ENCODE measurements around the gene ZNF441.

DNA sequence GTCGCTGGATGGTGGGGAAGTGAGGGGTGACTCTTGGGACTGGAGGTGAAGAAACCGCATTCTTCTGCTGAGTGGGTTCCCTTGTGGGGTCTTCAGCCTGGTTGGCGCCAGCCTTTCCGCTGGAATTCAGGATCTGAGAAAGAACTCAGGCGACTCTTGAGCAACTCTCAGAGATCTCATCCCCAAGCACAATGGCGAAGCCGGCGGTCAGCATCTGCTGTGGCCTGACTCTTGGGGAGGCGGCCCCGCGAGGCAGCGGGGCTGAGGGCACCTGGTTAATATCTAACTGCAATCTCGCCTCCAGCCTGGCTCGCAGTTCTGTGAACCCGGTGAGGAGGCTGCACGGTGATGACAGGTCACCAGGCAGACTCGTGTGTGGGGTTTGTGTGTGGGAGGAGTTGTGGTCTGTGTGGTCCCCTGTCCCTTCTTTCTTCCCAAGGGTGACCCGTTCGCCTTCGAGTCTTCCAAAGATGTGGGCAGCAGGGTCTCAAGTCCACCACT is 883 bp downstream of the ZNF441 start:
- TF ChIP-seq HOXA7 (CRISPR knock-in tag; IDR thresholded peaks at IDR 0.05; ENCODE audit: borderline replicate concordance) (no peak), ZNF248 (tag by site-specific recombination; IDR thresholded peaks at IDR 0.05) (no peak), YY1 (tag by site-specific recombination; IDR thresholded peaks at IDR 0.05) (no peak)
- TF ChIP-seq, protein P1, sequence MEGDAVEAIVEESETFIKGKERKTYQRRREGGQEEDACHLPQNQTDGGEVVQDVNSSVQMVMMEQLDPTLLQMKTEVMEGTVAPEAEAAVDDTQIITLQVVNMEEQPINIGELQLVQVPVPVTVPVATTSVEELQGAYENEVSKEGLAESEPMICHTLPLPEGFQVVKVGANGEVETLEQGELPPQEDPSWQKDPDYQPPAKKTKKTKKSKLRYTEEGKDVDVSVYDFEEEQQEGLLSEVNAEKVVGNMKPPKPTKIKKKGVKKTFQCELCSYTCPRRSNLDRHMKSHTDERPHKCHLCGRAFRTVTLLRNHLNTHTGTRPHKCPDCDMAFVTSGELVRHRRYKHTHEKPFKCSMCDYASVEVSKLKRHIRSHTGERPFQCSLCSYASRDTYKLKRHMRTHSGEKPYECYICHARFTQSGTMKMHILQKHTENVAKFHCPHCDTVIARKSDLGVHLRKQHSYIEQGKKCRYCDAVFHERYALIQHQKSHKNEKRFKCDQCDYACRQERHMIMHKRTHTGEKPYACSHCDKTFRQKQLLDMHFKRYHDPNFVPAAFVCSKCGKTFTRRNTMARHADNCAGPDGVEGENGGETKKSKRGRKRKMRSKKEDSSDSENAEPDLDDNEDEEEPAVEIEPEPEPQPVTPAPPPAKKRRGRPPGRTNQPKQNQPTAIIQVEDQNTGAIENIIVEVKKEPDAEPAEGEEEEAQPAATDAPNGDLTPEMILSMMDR (tag by site-specific recombination; IDR thresholded peaks at IDR 0.05), result no peak
- TF ChIP-seq, protein P2, sequence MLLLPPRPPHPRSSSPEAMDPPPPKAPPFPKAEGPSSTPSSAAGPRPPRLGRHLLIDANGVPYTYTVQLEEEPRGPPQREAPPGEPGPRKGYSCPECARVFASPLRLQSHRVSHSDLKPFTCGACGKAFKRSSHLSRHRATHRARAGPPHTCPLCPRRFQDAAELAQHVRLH (tag by site-specific recombination; IDR thresholded peaks at IDR 0.05), result no peak

Measured in HEK293 (cell line).